ENCODE measurements around the gene SMC3.
A peak's percentile ranks its signal among the peaks of the same experiment; 100 is the strongest.

SMC3 gene

DNA sequence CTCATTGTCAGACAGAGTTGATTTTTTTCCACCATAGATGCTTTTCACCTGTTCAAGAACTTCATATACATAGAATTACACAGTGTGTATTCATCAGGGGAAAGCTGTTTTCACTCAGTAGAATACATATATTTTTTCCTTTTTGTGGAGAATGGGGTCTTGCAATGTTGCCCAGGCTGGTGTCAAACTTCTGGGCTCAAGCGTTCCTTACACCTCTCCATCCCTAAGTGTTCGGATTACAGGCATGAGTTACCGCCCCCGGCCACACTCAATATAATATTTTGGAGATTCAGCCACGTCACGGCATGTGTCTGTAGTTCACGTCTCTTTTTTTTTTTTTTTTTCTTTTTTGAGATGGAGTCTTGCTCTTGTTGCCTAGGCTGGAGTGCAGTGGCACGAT, 7.5 kb upstream of the SMC3 start:
- H3K27me3 ChIP-seq, result no peaks in the 10 kb centered on the region
- no peak overlapping the region for H3K9ac ChIP-seq
- H3K27ac ChIP-seq, result no peak overlapping the region
- no peaks in the 10 kb centered on the region for H3K36me3 ChIP-seq
- peaks cover 14% of the 10 kb centered on the region for H3K4me1 ChIP-seq
- no peak overlapping the region for H3K4me2 ChIP-seq
- no peaks in the 10 kb centered on the region for H3K9me3 ChIP-seq
- no peak overlapping the region for H3K4me3 ChIP-seq
- no peaks in the 10 kb centered on the region for H4K20me1 ChIP-seq
- no peak for TF ChIP-seq Cebpa-rat (IDR thresholded peaks at IDR 0.05)

GRCh38 chr10:110561292-110561691, 6.2 kb upstream of the SMC3 start:
- TF ChIP-seq Cebpa-rat (IDR thresholded peaks at IDR 0.05), result no peak
- H3K9ac ChIP-seq, result no peak overlapping the region
- H3K27me3 ChIP-seq, result no peaks in the 10 kb centered on the region
- peaks cover 27% of the 10 kb centered on the region for H3K4me1 ChIP-seq
- H3K36me3 ChIP-seq, result no peaks in the 10 kb centered on the region
- no peak overlapping the region for H3K4me3 ChIP-seq
- H3K4me2 ChIP-seq, result no peak overlapping the region
- no peaks in the 10 kb centered on the region for H3K9me3 ChIP-seq
- H4K20me1 ChIP-seq, result no peaks in the 10 kb centered on the region
- no peak overlapping the region for H3K27ac ChIP-seq

DNA sequence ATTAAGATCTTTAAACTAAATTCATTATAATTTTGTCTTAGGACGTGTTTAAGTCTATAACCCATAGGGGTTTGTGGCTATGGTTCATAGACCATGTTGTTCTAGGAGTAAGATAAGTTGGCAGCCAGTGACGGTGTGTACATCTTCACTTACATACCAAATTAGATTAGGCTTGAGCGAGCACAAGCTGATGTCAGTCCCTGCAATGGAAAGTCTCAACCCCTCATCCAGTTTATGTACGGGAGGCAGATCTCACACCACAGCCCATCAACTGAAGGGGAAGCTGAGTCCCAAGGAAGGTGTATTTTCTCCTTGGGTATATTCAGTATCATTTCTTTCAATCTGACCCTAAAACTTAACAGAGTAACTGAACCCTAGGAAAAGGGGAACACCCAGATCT, 5.1 kb upstream of the SMC3 start:
- Histone ChIP-seq H3K36me3 (no peaks in the 10 kb centered on the region), H3K4me3 (no peak overlapping the region), H4K20me1 (no peaks in the 10 kb centered on the region), H3K9me3 (no peaks in the 10 kb centered on the region), H3K4me2 (peak overlapping the region; percentile 27), H3K9ac (no peak overlapping the region), H3K27ac (no peak overlapping the region), H3K27me3 (no peaks in the 10 kb centered on the region), H3K4me1 (peaks cover 33% of the 10 kb centered on the region)
- TF ChIP-seq Cebpa-rat (IDR thresholded peaks at IDR 0.05), result no peak

DNA sequence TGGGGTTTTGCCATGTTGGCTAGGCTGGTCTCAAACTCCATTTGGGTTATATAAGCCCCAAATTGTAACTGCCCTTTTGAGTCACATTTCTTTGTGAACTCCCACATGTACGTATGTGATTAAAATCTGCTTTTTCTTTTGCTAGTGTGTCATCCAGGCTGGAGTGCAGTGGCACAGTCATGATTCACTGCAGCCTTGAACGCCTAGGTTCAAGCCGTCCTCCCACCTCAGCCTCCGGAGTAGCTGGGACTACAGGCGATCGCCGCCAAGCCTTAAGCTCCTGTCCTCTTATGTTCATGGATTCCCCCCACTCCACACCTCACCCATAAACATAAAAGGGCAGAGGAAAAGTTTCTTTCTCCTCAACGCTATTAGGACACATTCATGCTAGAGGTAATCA, 4.4 kb upstream of the SMC3 start:
- no peak for TF ChIP-seq Cebpa-rat (IDR thresholded peaks at IDR 0.05)
- no peaks in the 10 kb centered on the region for H3K36me3 ChIP-seq
- no peaks in the 10 kb centered on the region for H3K27me3 ChIP-seq
- no peak overlapping the region for H3K9ac ChIP-seq
- peaks cover 33% of the 10 kb centered on the region for H3K4me1 ChIP-seq
- H4K20me1 ChIP-seq, result peaks cover 3% of the 10 kb centered on the region; the same call in 1 of the 2 replicates
- H3K27ac ChIP-seq, result no peak overlapping the region
- peak overlapping the region; percentile 27; the same call in 1 of the 2 replicates for H3K4me2 ChIP-seq
- H3K4me3 ChIP-seq, result no peak overlapping the region
- no peaks in the 10 kb centered on the region for H3K9me3 ChIP-seq

- no peak for TF ChIP-seq Cebpa-rat (IDR thresholded peaks at IDR 0.05)
- peaks cover 63% of the 10 kb centered on the region for H3K4me1 ChIP-seq
- H3K9ac ChIP-seq, result peak overlapping the region; percentile 98
- H3K4me3 ChIP-seq, result peak overlapping the region; percentile 98
- H3K9me3 ChIP-seq, result no peaks in the 10 kb centered on the region
- peaks cover 12% of the 10 kb centered on the region; the same call in 1 of the 2 replicates for H3K36me3 ChIP-seq
- H3K27me3 ChIP-seq, result no peaks in the 10 kb centered on the region
- H3K4me2 ChIP-seq, result peak overlapping the region; percentile 86
- H4K20me1 ChIP-seq, result peaks cover 37% of the 10 kb centered on the region
- peak overlapping the region; percentile 97 for H3K27ac ChIP-seq
Observed at GRCh38 chr10:110566472-110567200, 859 bp upstream of the SMC3 start.

GRCh38 chr10:110568055-110568735, 700 bp downstream of the SMC3 start:
- Histone ChIP-seq H3K4me2 (peak overlapping the region; percentile 86), H3K4me1 (peaks cover 63% of the 10 kb centered on the region), H3K27ac (peak overlapping the region; percentile 97), H3K4me3 (peak overlapping the region; percentile 98), H4K20me1 (peaks cover 51% of the 10 kb centered on the region), H3K9me3 (no peaks in the 10 kb centered on the region), H3K36me3 (peaks cover 19% of the 10 kb centered on the region), H3K9ac (peak overlapping the region; percentile 98), H3K27me3 (no peaks in the 10 kb centered on the region)
- TF ChIP-seq Cebpa-rat (IDR thresholded peaks at IDR 0.05), result no peak

DNA sequence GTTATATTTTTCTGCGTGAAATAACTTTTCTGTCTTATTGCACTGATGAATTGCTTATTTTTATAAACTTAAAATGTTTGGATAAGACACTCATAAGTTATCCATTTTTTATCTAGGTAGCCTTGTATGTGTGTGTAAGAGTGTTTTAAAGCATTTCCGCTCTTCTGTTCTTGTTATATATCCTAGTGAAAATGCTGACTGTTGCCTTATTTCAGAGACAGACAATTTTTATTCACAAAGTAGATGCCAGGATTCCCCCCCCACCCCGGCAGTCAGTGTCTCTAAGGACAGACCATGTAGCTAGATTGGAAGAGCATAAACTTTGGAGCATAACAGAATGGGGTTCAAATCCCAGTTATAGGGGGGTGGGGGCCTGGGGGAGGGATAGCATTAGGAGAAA, 1.6 kb downstream of the SMC3 start:
- H3K36me3 ChIP-seq, result peaks cover 23% of the 10 kb centered on the region
- H3K27ac ChIP-seq, result no peak overlapping the region
- TF ChIP-seq Cebpa-rat (IDR thresholded peaks at IDR 0.05), result no peak
- H3K4me1 ChIP-seq, result peaks cover 63% of the 10 kb centered on the region
- peaks cover 57% of the 10 kb centered on the region for H4K20me1 ChIP-seq
- no peaks in the 10 kb centered on the region for H3K9me3 ChIP-seq
- no peaks in the 10 kb centered on the region for H3K27me3 ChIP-seq
- no peak overlapping the region for H3K9ac ChIP-seq
- H3K4me2 ChIP-seq, result peak overlapping the region; percentile 86
- peak overlapping the region; percentile 98 for H3K4me3 ChIP-seq

DNA sequence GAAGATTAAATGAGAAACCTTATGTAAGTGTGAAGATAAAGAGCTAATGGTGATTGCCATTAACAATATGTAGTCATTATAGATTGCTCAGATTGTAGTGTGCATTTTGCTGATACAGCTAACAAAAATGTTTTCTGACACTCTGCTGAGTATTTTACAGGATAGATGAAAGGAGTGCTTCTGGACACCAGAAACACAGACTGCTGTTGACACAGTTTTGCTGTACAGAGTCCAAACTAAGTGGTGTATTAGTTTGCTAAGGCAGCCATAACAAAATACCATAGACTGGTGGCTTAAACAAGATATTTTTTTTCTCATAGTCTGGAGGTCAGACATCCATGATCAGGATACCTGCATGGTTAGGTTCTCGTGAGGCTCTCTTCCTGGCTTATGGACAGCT, 2.2 kb downstream of the SMC3 start:
- peak overlapping the region; percentile 86 for H3K4me2 ChIP-seq
- no peak overlapping the region for H3K27ac ChIP-seq

DNA sequence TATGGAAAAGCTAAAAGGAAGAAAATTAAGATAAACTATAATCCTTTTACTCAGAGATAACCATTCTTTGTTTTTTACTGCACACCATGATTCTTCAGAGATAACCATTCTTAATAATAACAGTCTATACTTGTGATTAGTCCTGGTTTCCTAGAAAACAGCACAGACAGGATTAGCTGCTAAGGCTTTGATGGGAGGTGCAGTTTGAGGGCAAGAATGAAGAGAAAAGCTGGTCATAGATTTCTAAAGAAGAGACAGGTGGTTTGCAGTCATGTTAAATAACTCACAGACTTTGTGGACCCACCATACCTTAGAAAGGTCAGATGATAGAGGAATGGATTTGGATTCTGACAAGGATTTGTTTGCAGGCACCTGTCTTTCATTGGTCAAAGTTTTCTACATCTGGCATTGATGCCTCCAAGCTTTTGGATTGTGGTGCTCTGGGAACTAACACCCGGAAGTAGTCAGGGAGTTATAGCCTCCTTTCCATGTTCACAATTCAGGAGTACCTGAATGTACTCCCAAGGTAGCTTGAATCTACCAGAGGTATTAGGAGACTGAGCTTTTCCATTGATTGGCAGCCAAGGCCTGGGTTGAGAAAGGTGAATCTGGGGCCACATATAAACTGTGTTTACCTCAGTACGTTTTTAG, 3.7 kb downstream of the SMC3 start:
- Histone ChIP-seq H3K9ac (no peak overlapping the region), H3K9me3 (no peaks in the 10 kb centered on the region), H3K4me2 (no peak overlapping the region; the same call in 1 of the 2 replicates), H3K36me3 (peaks cover 43% of the 10 kb centered on the region), H3K27ac (no peak overlapping the region), H3K4me3 (no peak overlapping the region), H4K20me1 (peaks cover 78% of the 10 kb centered on the region), H3K27me3 (no peaks in the 10 kb centered on the region), H3K4me1 (peaks cover 47% of the 10 kb centered on the region)
- TF ChIP-seq Cebpa-rat (IDR thresholded peaks at IDR 0.05), result no peak

More for the DNA sequence above, 2.2 kb downstream of the SMC3 start:
- Histone ChIP-seq H3K36me3 (peaks cover 28% of the 10 kb centered on the region), H3K9ac (no peak overlapping the region; the same call in 1 of the 2 replicates), H3K9me3 (no peaks in the 10 kb centered on the region), H3K4me1 (peaks cover 62% of the 10 kb centered on the region), H4K20me1 (peaks cover 63% of the 10 kb centered on the region), H3K4me3 (no peak overlapping the region), H3K27me3 (no peaks in the 10 kb centered on the region)
- no peak for TF ChIP-seq Cebpa-rat (IDR thresholded peaks at IDR 0.05)

- no peak overlapping the region for H3K4me3 ChIP-seq
- TF ChIP-seq Cebpa-rat (IDR thresholded peaks at IDR 0.05), result no peak
- H3K36me3 ChIP-seq, result peaks cover 56% of the 10 kb centered on the region
- H3K4me2 ChIP-seq, result no peak overlapping the region
- peaks cover 80% of the 10 kb centered on the region for H4K20me1 ChIP-seq
- no peaks in the 10 kb centered on the region for H3K27me3 ChIP-seq
- H3K9ac ChIP-seq, result no peak overlapping the region
- no peak overlapping the region for H3K27ac ChIP-seq
- no peaks in the 10 kb centered on the region for H3K9me3 ChIP-seq
- H3K4me1 ChIP-seq, result peaks cover 40% of the 10 kb centered on the region
Observed at GRCh38 chr10:110572862-110573261, 5.4 kb downstream of the SMC3 start.
